Forelimb muscle (tissue), 1 donor: Measurements from ENCODE around the gene PTGES3L. TPM values are rescaled to one million over a fixed set of nuclear protein-coding genes. Genes with fewer than 3 reads are reported as not detected.
"Not testable (repeated sequence)": the region's sequence is repeated elsewhere in the genome, so short reads cannot be mapped to it uniquely, and the experiment has no call there.

ENCODE experiments used
- DNase-seq: peaks from one replicate; pipeline ENCODE4 v3.0.0-alpha.2; 2013; ENCODE audit warnings: low read depth
- polyA plus RNA-seq: library from polyadenylated mRNA; unstranded; fragments of 120-200 nt; gene quantifications from one replicate; pipeline ENCODE4 v1.2.1, GENCODE V29; 2013; ENCODE audit not compliant: insufficient read length

PTGES3L gene
- polyA plus RNA-seq, 1 donor, result 88.8 TPM

- DNase-seq, result not testable (repeated sequence)
Measured at GRCh38 chr17:42919522-42920077, 60.3 kb downstream of the PTGES3L start.

- DNase-seq, result no peak
Measured at GRCh38 chr17:42918902-42919521, 60.9 kb downstream of the PTGES3L start.

Other genes with a start within 250 kb of the PTGES3L start
- 22.6 TPM for gene EZH1, start 235.0 kb downstream of the PTGES3L start, polyA plus RNA-seq
- gene RAMP2, start 218.9 kb downstream of the PTGES3L start, polyA plus RNA-seq, result 64.1 TPM
- 27.7 TPM for gene VPS25, start 206.6 kb downstream of the PTGES3L start, polyA plus RNA-seq
- 0.43 TPM for gene WNK4, start 199.5 kb downstream of the PTGES3L start, polyA plus RNA-seq
- 50.6 TPM for gene COA3, start 181.4 kb downstream of the PTGES3L start, polyA plus RNA-seq
- gene CNTD1, start 181.2 kb downstream of the PTGES3L start, polyA plus RNA-seq, result 0.70 TPM
- 41.7 TPM for gene BECN1, start 155.8 kb downstream of the PTGES3L start, polyA plus RNA-seq
- gene PSME3, start 146.7 kb downstream of the PTGES3L start, polyA plus RNA-seq, result 45.7 TPM
- 1.0 TPM for gene AOC2, start 135.5 kb downstream of the PTGES3L start, polyA plus RNA-seq
- 13.3 TPM for gene AOC3, start 128.9 kb downstream of the PTGES3L start, polyA plus RNA-seq
- not detected for gene G6PC1, start 79.3 kb downstream of the PTGES3L start, polyA plus RNA-seq
- gene AARSD1, start 15.6 kb downstream of the PTGES3L start, polyA plus RNA-seq, result 61.8 TPM
- gene RUNDC1, start 485 bp upstream of the PTGES3L start, polyA plus RNA-seq, result 8.1 TPM
- 2,614 TPM for gene RPL27, start 18.3 kb upstream of the PTGES3L start, polyA plus RNA-seq
- 3.4 TPM for gene IFI35, start 26.7 kb upstream of the PTGES3L start, polyA plus RNA-seq
- gene VAT1, start 42.3 kb upstream of the PTGES3L start, polyA plus RNA-seq, result 59.9 TPM
- gene RND2, start 45.2 kb upstream of the PTGES3L start, polyA plus RNA-seq, result 0.49 TPM
- 8.9 TPM for gene BRCA1, start 145.3 kb upstream of the PTGES3L start, polyA plus RNA-seq
- 57.5 TPM for gene NBR1, start 191.1 kb upstream of the PTGES3L start, polyA plus RNA-seq
- 8.8 TPM for gene TMEM106A, start 231.8 kb upstream of the PTGES3L start, polyA plus RNA-seq
- 10.0 TPM for gene CCDC200, start 248.5 kb upstream of the PTGES3L start, polyA plus RNA-seq